ENCODE measurements around the gene KRTCAP3.

GRCh38 chr2:27492557-27492956 is 50.4 kb downstream of the KRTCAP3 start:
- no peak for TF ChIP-seq CTCF (IDR thresholded peaks at IDR 0.05; ENCODE audit: extremely low read depth in 1 of 2, insufficient read depth in 1 of 2, low read depth in 1 of 2, low read length in 2 of 2)
- TF ChIP-seq POLR2A (IDR thresholded peaks at IDR 0.05; ENCODE audit: low read depth, low read length) = no peak
- TF ChIP-seq EZH2 (IDR thresholded peaks at IDR 0.05; ENCODE audit: borderline replicate concordance, low read depth, low read length, severe bottlenecking) = no peak
- TF ChIP-seq POLR2AphosphoS5 (IDR thresholded peaks at IDR 0.05; ENCODE audit: insufficient read depth, low read depth, low read length) = no peak
